Amygdala (tissue), 56 donors: Measurements from ENCODE around the gene STRA6.
"Not testable (repeated sequence)": the region's sequence is repeated elsewhere in the genome, so short reads cannot be mapped to it uniquely, and the experiment has no call there.

Experiments
- DNase-seq, 56 donors: peaks; one replicate each; lab custom pipeline; 2025; lab: John Stamatoyannopoulos, UW

The STRA6 gene

DNA sequence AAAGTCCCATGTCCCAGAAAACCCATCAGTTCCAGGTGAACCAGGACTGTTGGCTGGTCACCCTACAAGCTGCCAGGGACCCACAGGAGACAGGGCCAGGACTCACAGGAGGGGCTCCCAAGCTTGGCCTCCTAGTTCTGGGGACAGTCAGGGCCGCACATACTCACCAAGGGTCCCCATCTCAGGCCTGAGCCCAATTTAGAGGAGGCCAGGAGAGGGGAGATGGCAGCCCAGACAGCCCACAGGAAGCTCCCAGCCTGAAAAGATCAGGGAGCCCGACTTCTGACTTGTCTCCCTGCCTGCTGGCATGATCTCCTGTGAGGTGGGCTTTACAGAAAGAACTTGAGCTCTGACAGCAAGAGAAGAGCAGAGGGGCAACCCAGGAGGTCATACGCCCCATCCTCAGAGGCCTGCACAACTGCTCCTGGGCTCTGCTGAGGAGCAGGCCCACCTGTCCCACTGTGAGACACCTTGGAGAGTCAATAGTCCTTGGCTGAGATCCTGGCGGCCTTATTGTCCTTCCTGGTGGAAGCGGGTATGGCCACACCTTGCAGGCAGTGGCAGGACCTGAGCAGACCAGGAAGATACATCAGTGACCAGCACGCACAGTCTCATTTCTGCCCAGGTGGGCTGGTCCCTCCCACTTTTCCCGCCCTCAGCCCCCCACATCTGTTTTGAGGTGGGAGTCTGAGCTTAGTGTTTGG lies 31.6 kb downstream of the STRA6 start:
- DNase-seq: no peak

GRCh38 chr15:74170071-74170844 lies 32.3 kb downstream of the STRA6 start:
- no peak for DNase-seq

GRCh38 chr15:74168711-74169126 lies 33.9 kb downstream of the STRA6 start:
- DNase-seq: no peak

DNA sequence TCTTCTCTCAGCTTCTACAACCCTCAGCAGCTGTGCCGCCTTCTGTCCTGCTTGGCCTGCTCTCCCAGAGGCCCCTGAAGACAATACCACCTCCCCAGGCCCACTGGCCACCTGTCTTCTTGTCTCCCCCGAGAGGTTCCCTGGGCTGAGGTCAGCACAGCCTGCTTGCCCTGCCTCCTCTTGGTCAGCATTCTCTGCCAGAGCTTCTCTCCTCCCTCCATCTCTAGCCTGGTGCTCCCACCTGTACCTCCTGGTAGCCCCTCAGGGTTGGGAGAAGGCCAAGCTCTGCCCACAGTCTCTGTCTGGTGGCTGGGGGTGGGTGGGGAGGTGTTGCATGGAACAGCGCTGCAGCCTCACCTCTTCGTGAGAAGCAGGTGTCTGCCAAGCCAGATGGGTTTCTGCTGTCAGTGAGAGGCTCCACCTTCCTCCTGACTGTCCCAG lies 34.7 kb downstream of the STRA6 start:
- no peak for DNase-seq

- DNase-seq: no peak
These were observed 37.1 kb downstream of the STRA6 start for GRCh38 chr15:74165461-74165860.

DNA sequence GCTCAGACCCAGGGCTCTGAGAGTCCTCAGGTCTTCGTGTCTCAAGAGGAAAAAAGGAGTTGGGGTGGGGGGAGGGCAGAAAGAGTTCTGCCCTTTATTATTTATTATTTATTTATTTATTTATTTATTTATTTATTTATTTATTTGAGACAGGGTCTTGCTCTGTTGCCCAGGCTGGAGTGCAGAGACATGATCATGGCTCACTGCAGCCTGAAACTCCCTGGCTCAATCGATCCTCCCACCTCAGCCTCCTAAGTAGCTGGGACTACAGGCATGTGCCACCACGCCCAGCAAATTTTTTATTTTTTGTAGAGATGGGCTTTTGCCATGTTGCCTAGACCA lies 40.4 kb downstream of the STRA6 start:
- DNase-seq: not testable (repeated sequence)

DNA sequence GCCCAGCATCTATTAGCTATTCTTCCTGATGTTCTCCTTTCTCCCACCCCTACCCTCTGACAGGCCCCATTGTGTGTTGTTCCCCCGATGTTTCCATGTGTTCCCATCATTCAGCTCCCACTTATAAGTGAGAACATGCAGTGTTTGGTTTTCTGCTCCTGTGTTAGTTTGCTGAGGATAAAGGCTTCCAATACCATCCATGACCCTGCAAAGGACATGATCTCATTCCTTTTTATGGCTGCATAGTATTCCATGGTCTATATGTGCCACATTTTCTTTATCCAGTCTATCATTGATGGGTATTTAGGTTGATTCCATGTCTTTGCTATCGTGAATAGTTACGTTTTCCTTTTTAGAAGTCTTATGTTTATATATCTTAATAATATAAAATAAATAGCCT lies 42.2 kb downstream of the STRA6 start:
- not testable (repeated sequence) for DNase-seq

DNA sequence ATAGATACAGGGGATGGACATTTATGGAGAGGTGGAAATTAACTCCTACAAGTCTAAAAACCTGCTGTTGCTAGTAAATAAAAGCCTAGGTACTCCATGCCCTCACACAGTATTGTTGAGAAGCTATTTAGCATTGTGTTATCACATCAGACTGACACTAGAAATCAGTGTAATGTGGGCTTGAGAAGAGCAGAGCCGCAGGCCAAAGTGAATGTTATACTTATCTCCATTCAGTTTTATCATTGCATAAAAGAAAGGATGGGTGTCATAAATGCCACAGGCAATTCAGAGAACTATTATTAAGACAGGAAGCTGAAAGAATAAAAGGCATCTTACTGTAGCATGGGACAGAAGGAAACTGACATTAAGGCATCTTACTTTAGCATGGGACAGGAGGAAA lies 42.8 kb downstream of the STRA6 start:
- no peak for DNase-seq

DNA sequence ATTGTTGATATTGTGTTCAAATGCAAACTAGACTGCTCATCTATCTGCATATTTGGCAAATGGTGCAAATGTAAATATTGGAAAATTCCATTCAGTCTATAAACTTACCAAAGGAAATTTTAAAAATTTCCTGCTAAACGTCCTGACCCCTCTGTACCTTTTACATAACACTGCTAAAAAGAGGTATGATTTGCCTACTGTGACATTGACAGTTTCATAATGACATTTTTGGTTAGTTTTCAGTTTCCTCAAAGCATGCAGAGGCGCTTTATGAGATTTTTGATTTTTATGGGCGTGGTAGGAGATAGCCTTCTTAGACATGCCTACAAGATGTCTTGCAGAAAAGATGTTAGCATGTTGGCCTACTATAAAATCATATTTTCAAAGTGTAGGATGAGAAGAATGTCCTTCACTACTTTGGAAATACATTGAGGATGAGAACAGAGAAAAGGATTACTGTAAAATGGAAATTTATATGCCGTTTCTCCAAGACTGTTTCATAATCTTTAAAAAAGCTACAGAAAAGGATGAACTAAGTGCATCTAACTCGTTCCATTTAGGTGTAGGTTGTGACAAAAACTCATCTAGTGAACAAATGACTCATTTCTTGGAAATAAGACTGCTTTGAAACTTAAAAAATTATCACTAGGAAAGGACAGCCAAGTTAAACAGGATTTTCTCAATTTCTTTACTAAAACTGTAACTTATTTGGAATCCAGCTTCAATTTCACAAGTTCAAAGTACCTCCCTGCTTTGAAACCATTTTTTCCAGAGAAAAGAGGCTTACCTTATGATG lies 43.5 kb downstream of the STRA6 start:
- no peak for DNase-seq

- DNase-seq: no peak
These were observed 44.4 kb downstream of the STRA6 start for GRCh38 chr15:74157868-74158827.

DNA sequence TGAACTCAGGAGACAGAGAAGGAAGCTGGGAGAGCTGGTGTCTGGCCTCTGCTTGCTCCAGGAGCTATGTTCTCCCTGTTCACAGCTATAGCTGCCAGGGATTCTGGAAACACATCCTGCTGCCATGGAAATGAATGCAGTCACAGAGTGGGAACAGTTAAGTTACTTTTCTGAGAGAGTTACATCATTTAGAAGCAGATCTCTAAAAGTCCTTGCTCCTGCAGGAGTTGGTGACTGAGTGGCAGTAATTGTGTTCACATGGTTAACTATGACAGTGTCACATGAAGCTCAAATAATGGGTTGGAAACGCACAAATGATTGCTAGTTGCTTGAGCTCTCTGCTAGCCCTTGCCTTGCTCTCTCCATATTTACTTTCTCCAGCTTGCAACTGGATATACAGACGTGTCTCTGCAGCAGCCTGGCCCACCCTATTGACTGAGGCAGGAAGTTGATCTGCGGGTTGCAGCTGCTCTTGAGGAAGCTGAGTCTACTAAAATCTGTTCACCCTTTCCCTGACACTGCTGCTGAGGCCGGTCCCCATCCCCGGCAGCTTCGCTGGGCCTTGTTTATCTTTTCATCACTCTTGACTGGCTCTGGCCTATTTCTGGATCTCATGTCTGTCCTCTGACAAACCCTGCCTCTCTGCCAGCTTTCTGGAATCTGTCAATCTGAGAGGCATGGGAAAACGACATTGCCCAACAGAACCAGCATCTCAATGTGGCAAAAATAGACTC lies 45.7 kb downstream of the STRA6 start:
- peak in 4 of 56 donors; percentile 26 to 57 (median 38) for DNase-seq

GRCh38 chr15:74155766-74156417 lies 46.7 kb downstream of the STRA6 start:
- no peak for DNase-seq

DNA sequence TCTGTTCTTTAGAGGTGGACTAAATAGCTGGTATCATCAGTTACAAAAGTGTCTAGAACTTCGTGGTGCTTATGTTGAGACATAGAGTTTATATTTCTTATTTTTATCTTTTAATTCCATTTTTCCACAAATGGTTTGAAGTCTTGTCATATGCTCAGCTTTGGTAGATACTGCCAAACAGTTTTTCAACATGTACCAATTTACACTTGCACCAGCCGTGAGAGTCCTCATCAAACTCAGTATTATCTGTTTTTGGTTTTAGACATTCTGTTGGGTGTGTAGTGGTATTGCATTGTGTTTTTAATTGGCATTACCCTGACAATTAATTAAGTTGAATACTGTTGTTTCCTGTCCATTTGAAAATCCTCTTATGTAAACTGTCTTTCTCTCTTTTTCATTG lies 55.5 kb downstream of the STRA6 start:
- DNase-seq: no peak

DNA sequence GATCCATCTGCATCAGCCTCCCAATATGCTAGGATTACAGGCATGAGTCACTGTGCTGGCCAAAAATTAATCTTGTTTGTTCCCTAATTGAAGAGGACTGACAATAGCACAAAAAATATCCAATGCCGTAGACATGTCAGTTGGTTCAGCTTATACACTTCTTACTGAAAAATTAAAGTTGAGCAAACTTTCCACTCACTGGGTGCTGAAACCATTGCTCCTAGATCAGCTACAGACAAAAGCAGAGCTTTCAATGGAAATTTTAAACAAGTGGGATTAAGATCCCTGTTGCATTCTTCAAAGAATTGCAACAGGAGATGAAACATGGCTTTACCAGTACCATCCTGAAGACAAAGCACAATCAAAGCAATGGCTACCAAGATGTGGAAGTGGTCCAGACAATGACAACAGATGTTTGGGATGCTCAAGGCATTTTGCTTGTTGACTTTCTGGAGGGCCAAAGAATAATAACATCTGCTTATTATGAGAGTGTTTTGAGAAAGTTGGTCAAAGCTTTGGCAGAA lies 56.2 kb downstream of the STRA6 start:
- DNase-seq: no peak

GRCh38 chr15:74144153-74144775 lies 58.3 kb downstream of the STRA6 start:
- no peak for DNase-seq

GRCh38 chr15:74141591-74141990 lies 61.0 kb downstream of the STRA6 start:
- DNase-seq: no peak

DNA sequence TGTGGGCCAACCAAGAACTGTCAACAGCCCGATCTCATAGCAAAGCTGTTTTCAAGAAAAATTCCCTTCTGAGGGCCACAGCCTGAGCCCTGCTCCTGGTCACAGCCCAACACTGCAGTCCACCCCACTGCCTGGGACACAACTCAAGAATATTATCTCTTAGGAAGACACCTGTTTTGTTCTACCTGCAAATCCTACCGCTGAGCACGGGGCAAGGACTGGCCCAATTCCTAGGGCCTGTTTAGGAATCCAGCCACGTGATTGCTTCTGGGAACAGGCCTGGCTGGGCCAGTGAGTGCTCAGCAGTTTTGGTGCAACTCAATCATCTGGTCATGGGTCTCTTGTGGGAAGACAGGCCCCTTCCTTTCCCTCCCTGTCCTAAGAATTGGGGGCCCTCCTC lies 63.9 kb downstream of the STRA6 start:
- no peak for DNase-seq

GRCh38 chr15:74137537-74137894 lies 65.1 kb downstream of the STRA6 start:
- no peak for DNase-seq
